Stimulated activated CD8-positive, alpha-beta memory T cell treated with anti-CD3 and anti-CD28 coated beads, Interleukin-2, amount 100 ng/mL, for 48 hours (primary cell): ENCODE results near the gene NAT9.

Experiments used
- DNase-seq, 2 donors: peaks; one replicate each; pipeline ENCODE4 v3.0.0-alpha.2; 2020; ENCODE audit warnings: low read depth in 2 of 2

Gene NAT9, protein sequence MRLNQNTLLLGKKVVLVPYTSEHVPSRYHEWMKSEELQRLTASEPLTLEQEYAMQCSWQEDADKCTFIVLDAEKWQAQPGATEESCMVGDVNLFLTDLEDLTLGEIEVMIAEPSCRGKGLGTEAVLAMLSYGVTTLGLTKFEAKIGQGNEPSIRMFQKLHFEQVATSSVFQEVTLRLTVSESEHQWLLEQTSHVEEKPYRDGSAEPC

DNA sequence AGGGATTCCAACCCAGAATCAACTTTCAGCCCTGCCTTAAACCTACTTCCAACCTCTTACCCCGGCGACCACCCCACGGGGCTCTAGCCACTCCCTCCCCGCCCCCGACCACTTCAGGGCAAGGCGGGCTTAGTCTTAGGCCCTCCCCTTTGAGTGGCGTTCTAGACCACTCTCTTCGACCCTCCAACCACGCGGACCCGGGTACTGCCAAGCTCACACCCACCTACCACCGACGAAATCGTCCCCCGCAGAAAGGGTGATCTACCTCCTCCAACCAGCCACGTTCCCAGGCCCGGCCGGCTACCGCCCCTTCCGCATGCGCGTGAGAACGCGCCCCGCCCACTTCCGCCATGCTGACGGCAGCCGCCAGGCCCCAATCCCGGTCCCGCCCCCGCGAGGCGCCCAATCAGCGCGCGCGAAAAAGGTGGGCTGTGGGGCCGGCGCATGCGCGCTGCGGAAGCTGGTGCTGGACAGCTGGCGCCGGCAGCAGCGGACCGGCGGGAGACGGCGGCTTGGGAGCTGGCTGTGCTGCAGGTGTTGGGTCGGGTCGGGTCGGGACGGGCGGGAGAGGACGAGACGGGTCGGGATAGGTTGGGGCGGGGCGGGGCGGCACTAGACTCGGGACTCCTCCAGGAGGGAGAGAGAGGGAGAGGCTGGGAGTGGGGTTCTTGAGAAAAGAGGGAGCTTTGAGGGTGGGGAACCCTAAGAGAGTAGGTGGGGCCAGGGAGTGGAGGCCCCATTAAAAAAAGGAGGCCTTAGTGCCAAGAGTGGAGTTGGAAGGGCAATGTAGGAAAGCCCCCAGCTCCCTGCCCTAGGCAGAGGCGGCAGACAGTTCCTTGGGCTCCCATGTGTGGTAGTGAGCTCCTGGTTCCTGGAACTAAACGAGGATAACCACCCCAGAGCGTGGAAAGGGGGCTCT, at the start of gene NAT9:
NAT9 (minus strand) TSS at position 302 of the 919 bp plus-strand sequence. CDS start 647 bp downstream, outside the sequence.
- peak; percentile 100 for DNase-seq

DNA sequence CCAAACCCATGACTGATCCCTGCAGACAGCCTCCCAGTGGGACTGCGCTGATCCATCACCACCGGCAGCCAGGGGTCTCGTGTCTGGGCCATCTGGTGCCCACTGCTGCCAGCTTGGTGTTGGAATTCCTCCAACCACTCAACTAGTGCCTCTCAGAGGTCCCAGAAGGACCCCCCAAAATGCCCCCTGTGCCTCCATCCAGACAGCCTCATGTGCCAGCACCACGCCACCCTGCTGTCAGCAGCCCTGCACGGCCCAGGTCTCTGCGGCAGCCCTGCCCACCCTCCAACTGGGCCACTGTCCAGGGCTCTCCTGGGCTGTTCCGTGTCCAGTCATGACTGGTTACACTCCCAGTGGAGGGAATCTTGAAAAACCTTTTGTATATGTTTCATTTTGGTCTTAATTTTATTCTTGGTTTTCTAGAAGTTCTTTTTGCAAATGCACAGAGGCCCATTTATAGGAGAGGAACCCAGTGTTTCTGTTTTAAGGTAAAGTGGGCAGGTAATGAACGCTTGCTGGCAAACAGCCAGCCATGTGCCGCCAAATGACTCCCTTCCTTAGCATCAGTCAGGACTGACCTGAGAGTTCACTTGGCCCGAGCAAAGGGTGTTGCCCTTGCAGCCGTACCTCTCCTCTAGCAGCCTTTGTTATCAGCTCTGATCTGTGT, 48.9 kb upstream of the NAT9 start:
- DNase-seq = no peak

DNA sequence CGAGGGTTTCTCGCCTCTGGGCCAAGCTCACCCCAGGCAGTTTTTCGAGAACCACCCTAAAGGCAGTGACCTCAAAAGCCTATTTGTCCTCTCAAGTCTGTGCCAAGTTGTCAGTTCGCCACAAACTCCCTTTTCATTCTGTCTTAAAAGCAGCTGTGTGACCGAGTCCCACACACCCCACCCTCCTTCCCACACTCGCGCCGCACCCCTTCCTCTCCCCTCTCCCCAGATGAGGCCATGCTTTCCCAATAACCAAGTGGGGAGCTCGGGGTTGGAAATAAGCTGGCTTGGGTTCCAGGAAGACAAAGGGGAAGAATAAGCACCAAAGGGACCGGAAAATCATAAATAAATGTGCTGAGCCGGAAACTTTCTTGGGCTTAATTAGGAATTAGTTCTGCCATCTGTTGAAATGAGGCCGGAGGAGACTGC, 46.8 kb upstream of the NAT9 start:
- no peak for DNase-seq

DNA sequence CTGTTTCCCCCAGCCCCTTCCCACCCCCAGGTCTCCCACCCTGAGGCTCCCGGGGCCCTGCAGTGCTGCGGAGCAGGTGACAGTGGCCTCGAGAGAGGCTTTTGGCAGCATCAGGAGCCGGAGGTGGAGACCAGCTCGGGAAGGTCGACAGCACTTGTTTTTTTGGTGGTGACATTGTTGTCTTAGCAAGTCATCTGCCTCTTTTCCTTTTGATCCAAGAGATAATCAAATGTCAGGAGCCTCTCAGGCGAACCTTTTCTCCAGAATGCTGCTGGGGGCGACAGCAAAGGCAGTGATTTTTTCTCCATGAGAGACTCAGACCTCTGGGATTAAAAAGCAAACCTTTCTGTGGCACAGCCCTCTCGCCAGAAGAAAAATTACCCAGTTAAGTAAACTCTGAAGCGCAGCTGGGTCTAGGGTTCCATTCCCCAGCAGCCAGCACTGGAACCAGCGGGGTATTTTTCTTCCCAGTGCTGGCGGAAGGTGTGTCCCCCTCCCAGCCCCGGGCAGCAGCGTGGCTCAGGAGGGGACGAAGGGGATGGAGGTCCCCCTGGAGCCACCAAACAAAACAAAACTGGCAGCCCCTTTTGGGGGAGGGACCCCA, 46.3 kb upstream of the NAT9 start:
- no peak for DNase-seq

DNA sequence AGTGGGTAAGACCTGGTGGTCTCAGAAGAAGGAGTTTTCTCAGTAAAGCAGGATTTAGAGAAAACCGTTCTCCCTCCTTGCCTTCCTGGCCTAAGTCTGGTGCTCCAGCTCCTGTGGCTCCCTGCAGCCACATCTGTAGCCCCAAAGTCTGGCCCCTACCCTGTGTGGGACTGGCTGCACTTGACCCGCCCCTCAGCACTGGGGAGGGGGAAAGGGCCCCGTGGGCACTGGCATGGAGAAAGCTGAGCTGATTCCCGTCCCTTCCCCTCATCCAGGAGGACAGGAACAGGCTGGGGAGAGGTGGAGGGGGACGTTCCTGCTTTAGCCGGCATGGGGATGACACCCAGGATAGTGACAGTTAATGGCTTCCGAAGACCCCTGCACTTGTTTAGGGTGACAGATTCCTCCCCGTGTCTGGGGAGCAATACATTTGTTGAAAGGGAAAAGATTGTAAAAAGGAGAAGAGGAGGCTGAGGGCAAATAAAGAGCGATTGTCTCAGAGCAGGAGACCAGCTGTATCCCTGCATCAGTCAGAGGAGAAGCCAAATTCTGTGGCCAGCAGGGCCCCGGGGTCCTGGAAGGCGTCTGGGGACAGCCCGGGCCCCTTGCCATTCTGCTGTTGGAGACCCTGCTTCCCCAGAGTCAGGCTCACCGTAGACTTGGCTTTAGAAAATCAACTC, 45.6 kb upstream of the NAT9 start:
- DNase-seq = no peak

DNA sequence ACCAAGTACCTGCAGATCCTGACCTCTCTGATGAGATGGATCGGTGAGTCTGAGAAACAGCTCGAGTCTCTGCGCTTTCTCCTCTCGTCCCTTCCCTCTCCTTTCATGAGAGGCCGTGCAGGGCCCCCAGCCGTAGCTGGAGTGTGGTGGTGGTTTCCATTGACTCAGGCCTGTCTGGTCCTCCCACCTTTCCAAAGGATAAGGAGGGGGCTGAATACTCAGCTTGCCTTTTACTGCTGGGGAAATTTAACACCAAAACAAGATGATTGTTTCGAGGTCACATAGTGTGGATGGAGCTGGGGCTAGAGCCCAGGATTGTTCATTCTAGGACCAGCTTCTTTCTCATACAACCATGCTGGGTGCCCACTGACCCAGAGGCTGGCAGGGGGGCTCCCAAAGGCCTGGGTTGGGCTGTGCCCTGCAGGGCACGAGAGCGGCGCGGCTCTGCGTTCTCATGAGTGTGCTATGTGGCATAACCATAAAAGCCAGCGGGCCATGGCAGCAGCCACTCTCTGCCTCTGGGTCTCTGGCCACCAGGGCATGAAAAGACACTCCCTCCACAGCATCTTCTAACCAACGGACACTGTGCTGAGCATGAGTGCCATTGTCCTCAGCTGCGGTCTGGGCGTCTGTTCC, 43.8 kb upstream of the NAT9 start:
- DNase-seq = no peak

DNA sequence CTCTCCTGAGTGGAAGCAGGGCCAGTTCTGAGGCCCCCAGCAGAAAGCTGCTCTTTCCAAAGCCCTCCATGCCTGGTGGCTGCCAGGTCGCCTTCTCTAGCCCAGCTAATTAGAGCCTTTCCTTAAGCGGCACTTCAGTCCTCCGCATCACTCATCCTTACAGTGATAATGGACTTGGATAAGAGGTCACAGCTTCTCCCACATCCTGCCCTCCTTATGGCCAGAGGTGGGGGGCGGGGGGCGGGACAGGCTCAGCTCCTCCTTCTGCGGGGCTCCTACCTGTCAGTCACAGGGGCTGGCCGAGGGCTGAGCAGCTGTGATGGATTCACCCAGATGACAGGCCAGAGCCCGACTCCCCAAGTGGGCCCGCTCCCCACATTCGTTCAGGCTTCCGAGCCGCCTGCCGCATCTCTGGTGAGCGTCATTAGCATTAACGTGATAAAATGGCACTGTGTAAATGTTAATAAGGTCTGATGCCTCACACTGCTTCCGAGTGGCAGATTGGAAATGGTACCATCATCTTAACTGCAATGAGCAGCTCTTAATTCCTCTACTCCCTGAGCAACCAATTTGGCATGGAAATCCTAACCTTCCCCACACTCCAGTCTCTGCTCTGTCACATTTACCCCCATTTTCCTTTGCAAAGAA, 42.3 kb upstream of the NAT9 start:
- no peak for DNase-seq

DNA sequence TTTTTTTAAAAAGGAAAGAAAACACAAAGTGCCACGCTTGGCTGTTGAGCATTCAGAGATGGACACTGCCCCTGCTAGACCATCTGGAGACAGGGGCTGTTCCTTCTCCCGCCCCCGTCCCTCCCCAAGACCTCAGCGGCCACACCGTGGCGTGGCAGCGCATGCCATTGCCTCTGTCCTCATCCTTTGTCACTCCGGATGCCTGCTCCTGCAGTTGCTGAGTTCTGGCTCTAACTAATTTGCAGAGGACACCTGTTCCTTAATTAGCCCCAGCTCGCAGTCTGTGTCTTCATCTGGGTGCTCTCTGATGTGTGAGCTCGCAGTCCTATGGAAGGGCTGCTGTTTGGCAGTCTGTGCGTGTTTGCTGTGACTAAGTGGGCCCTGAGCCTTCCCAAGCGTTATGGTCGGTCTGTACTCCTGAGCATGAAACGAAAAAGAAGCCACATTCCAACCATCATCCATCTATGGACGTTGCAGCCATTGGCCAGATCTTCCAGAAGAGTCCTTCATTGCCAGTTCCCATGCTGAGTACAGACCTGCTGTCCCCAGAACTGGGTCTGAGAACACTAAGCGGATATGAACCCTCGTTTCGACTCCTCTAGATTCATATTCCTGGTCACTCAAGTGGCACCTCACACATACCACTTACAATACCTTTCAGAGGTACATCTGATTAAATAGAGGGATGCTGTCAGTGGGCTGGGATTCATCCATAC, 40.9 kb upstream of the NAT9 start:
- DNase-seq = no peak

DNA sequence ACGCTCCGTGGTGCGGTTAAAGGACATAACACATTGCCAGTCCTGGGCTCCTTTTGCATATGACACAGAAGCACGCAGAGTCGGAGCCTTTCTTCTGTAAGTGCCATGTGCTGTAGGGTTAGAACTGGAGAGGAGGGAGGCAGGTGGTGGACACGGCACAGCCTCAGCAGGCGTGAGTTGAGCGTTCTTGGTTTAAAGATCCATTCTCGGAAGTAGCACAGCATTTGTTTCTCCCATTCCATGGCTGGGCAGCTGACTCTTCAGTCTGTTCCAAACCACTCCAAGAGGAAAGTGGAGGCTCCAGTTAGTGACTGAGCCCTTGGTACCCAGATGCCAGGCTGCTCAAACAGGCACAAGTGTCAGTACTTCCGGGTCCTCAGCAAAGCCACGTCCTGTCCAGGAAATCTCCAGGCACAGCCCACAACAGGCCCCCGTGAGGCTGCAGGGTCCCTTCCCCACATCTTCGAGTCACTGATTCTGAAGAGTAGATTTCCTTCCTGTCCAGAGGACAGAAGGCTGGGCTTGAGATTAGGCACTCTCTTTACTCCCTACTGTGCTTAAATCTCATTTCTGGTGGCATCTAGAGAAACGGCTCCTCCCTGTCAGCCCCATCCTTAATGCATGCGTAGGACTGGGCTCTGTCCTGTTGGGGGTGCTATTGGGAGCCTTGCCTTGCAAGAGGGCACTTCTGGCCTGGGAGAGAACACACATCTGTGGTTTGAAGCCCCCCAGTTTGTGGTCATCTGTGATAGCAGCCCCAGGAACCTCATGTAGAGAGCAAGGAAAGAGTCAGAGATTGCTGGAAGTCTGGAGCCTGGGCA, 39.6 kb upstream of the NAT9 start:
- DNase-seq = no peak

DNA sequence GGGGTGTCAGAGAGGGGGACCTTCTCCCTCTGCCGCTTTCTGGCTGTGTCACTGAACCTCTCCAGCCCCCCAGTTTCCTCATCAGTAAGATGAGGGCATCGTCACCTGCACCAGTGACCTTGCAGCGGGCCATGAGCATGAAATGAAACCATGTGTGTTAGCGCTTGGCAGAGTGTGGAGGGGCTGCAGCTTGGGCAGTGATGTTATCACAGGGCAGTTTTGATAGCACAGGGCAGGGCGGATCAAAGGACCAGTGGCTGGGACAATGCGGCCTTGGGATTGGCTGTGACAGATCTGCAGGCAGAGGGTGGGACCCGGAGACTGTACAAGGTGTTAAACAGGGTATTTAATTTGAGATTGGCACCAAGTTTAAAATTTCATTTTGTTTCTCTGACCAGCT, 38.9 kb upstream of the NAT9 start:
- no peak for DNase-seq

DNA sequence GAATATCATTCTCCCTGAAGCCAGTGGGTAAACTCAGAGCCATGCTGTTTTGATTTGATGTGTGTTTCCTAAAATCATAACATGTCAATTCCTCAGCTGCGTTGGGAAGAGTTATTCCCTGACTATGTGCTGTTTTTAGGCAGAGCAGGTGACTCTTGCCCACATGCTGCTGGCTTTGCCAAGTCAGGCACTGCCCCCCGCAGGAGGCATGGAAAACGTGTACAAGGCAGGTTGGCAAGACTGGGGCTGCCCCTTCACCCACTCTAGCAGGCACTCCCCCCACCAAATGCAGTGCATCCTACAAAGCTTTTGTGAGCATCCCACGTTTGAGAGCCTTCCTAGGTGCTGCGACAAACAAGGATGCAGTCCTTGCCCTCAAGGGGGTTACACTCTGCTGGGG, 38.3 kb upstream of the NAT9 start:
- no peak for DNase-seq

DNA sequence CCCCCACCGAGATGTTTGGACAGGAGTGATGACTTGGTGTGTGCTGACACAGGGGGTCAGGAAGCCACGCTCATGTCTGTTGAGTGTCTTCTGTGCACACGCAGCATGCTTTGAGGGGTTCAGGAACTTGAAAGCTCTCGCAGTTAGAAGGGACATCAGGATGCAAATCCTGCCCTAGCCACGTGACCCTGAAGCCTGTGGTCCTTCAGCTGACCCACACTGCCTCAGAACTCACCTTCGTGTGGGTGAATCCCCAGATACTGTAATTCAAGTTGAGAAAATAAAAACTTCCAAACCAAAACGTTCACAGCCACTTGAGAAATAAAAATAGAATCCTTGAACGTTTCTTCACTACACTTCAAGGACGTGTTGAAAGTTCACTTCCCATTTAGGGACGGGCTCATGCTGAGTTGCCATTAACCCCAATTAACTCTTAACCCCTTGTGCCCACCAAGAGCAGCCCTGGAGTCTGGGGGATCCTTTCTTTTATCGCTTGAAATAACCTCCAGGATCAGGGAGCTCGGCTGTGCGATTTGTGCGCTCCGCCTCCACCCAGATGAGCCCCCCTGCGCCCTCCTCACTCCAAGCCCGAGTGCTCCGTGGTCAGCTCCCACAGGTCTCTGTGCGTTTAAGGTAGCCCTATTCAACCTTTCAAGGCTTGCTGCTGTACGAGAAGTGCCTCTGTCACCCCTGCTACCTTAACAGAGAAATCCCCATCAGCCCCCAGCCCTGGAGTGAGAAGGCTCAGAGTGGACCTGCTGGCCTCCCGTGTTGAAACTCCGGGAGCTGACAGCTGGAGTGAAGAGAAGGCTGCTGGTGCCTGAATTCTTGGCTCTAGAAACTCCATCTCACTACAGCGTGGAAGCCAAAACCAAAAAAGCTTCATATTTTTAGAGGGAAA, 36.2 kb upstream of the NAT9 start:
- no peak for DNase-seq

DNA sequence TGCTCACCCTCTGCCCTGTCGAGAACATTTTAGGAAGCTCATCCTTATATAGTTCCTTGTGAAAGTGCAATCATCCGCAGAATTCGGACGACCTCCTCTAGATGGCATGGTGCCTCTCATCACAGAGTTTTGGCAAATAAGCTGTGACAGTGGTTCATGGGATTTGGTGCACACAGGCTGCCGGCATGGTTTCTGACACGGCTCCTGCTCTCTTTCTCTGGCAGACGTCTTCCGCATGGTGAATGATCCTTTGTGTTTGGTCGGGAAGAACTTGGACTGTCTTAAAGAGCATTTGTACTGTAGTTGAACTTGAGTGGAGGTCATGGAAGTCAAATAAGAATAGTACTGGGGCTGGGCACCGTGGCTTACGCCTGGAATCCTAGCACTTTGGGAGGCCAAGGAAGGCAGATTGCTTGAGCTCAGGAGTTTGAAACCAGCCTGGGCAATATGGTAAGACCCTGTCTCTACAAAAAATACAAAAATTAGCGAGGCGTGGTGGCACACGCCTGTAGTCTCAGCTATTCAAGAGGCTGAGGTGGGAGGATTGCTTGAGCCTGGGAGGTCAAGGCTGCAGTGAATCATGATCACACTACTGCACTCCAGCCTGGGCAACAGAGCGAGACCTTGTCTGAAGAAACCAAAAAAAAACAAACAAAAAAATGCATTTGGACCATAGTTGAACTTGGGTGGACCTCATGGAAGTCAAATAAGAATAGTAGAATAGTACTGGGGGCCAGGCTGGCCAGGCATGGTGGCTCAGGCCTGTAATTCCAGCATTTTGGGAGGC, 34.7 kb upstream of the NAT9 start:
- DNase-seq = no peak

DNA sequence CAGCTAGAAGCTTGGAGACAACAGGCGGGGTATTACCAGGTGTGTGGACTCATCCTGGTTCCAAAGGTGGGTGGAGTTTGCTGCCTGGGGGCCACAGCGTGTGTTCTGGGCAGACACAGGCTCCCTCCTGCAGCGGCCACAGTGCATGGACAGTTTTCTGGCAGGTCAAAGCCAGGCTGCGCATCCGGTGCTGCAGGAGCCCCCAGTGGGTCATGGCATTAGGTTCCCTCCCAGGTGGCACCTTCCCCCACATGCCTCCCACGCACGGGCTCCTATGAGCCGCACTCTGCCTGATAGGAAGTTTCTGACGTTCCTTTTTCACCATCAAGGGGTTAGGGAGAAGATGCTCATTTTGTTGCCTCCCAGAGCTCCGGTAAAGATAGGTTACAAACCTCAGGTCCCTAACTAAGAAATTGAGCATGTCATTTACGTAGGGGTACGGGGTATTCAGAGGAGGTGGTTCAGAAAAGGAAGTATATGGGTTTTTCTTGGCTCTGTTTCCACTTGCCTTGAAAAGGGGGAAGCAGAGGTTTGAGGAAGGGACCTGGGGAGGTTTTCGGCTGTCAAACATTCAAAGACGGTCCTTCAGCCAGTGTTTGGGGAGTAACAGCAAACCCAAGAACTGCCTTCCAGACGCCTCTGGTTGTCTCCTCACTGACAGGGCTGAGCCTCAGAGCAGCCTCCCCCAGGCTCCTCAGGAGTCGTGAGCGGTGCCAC, 32.7 kb upstream of the NAT9 start:
- DNase-seq = no peak

DNA sequence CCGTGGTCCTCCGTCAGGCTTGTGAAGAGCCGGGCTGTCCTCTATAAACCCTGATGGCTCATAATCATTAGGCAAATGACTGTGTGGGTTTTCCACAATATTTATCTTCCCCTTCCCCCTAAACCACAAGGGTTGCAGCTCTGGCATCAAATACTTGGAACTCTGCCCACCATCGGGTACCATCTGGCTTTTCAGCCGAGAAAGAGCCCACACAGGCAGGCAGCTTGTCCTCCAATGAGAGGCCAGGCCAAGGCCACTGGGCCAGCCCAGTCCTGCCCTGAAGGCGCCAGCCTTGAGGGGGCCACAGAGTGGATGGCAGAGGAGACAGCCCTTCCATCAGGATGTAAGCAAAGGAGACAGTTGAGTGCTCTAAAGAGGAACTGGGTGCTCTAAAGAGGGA, 31.8 kb upstream of the NAT9 start:
- DNase-seq = no peak

DNA sequence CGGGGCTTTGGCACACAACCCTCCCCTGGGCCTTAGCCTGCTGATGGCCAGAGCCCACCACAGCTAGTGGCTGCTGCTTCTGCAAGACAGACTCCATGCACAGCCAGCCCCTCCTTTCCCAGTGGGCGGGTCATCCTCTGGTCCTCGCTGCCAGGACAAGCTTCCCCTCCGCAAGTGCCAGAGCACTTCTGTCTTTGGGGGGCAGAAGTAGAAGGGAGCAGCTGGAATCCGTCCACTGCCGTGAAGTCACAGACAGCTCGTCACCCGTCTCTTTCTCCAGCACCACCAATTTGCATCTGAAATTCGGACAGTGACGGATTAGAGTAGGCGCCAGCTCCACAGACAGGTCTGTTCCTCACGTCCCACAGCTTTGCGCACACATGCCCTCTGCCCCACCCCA, 31.3 kb upstream of the NAT9 start:
- DNase-seq = no peak

DNA sequence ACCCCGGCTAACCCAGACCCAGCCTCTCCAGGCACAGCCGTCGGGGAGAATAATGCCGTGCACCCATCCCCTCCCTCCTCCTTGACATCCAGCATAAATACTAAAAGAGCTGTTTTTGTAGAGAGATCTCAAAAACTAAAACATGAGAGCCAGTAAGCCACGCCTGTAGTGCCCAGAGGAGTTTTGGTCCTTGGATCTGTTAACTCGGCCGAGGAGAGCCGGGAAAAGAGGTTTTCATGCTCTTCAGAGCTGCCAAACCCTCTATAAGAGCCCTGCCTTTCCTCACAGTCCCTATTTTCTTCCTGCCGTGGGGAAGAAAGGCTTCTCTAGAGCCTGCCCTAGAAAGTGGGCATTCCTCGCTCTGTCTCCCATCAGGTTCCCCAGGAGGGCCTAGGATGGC, 30.2 kb upstream of the NAT9 start:
- no peak for DNase-seq
